HG03280 (cell line): ENCODE measurements around the gene RAB3B.

Experiments used
- ATAC-seq: cut with Tn5 transposase; IDR thresholded peaks from one replicate; pipeline ENCODE4 v1.9.1; 2021; ENCODE audit warnings: mild to moderate bottlenecking, moderate library complexity; ENCODE audit not compliant: unreplicated experiment

RAB3B gene

GRCh38 chr1:51957618-51958017 lies 32.9 kb downstream of the RAB3B start:
- no peak for ATAC-seq

GRCh38 chr1:51956528-51957509 lies 33.7 kb downstream of the RAB3B start:
- ATAC-seq, result no peak

GRCh38 chr1:51955797-51956527 lies 34.5 kb downstream of the RAB3B start:
- ATAC-seq, result peak; percentile 56

- no peak for ATAC-seq
Measured at GRCh38 chr1:51954783-51955182, 35.7 kb downstream of the RAB3B start.

- ATAC-seq, result no peak
Measured at GRCh38 chr1:51953079-51953478, 37.4 kb downstream of the RAB3B start.

- no peak for ATAC-seq
Measured at GRCh38 chr1:51952638-51953037, 37.9 kb downstream of the RAB3B start.

- no peak for ATAC-seq
Measured at GRCh38 chr1:51950701-51951100, 39.8 kb downstream of the RAB3B start.

- ATAC-seq, result no peak
Measured at GRCh38 chr1:51949014-51949702, 41.3 kb downstream of the RAB3B start.

GRCh38 chr1:51948491-51948915 lies 42.0 kb downstream of the RAB3B start:
- no peak for ATAC-seq

GRCh38 chr1:51946300-51946699 lies 44.2 kb downstream of the RAB3B start:
- ATAC-seq, result no peak

GRCh38 chr1:51945591-51945990 lies 44.9 kb downstream of the RAB3B start:
- no peak for ATAC-seq

- ATAC-seq, result no peak
Measured at GRCh38 chr1:51942281-51942680, 48.2 kb downstream of the RAB3B start.

- ATAC-seq, result no peak
Measured at GRCh38 chr1:51941528-51941927, 49.0 kb downstream of the RAB3B start.

- no peak for ATAC-seq
Measured at GRCh38 chr1:51937112-51937511, 53.4 kb downstream of the RAB3B start.

GRCh38 chr1:51936531-51936930 lies 54.0 kb downstream of the RAB3B start:
- ATAC-seq, result no peak

GRCh38 chr1:51933344-51933743 lies 57.2 kb downstream of the RAB3B start:
- no peak for ATAC-seq

- ATAC-seq, result no peak
Measured at GRCh38 chr1:51930329-51930728, 60.2 kb downstream of the RAB3B start.

- no peak for ATAC-seq
Measured at GRCh38 chr1:51928896-51929295, 61.6 kb downstream of the RAB3B start.

- ATAC-seq, result no peak
Measured at GRCh38 chr1:51927029-51927428, 63.5 kb downstream of the RAB3B start.

- ATAC-seq, result no peak
Measured at GRCh38 chr1:51926171-51926812, 64.2 kb downstream of the RAB3B start.

- no peak for ATAC-seq
Measured at GRCh38 chr1:51924455-51924854, 66.0 kb downstream of the RAB3B start.
